Nucleus accumbens (tissue), 56 donors: Measurements from ENCODE around the gene GPANK1.
A peak's percentile ranks its signal among the peaks of the same experiment; 100 is the strongest.

Source experiments
- DNase-seq, 56 donors: peaks; one replicate each; lab custom pipeline; 2025; lab: John Stamatoyannopoulos, UW

Gene GPANK1

DNA sequence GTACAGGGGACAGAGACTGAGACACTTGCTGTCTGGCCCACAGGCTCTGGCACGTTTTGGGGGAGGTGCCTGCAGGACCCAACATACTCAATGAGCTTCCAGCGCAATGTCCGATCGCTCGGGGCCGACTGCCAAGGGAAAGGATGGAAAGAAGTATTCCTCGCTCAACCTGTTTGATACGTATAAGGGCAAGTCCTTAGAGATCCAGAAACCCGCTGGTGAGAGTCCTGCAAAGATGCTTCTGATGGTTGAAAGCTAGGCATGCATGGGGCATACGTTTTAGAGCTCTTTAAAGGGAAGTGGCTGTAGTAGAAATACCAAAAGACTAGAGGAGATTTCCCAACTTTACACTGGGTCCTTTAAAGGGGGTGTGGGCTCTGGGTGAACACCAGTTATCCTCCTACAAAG lies 42.1 kb downstream of the GPANK1 start:
- DNase-seq, result no peak

DNA sequence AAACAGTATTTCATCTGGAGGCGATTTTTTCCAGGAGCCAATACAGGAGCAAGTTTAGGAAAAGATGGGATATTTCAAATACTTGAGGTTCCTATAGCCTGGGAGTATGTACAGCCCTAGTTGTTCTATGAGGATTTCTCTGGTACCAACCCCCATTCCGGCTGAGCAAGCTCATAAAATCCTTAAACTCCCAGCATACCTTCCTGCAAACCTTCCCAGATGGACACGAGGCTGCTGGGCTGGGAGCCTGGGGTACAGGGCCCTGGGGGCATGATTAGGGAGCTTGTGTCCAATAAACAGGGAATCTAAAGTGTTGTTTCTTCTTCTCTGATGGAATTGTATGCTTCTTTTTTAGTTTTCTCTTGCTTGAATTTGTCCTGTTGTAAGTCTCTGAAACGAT lies 42.8 kb downstream of the GPANK1 start:
- no peak for DNase-seq

- no peak for DNase-seq
These were observed 43.4 kb downstream of the GPANK1 start for GRCh38 chr6:31621320-31621939.

GRCh38 chr6:31620586-31621319 lies 44.0 kb downstream of the GPANK1 start, which contains the start of gene PRRC2A:
PRRC2A (plus strand) TSS chr6:31620715; CDS start chr6:31622790, 2,075 bp downstream.
- peak in 38 of 56 donors; percentile 44 to 99 (median 81) for DNase-seq

DNA sequence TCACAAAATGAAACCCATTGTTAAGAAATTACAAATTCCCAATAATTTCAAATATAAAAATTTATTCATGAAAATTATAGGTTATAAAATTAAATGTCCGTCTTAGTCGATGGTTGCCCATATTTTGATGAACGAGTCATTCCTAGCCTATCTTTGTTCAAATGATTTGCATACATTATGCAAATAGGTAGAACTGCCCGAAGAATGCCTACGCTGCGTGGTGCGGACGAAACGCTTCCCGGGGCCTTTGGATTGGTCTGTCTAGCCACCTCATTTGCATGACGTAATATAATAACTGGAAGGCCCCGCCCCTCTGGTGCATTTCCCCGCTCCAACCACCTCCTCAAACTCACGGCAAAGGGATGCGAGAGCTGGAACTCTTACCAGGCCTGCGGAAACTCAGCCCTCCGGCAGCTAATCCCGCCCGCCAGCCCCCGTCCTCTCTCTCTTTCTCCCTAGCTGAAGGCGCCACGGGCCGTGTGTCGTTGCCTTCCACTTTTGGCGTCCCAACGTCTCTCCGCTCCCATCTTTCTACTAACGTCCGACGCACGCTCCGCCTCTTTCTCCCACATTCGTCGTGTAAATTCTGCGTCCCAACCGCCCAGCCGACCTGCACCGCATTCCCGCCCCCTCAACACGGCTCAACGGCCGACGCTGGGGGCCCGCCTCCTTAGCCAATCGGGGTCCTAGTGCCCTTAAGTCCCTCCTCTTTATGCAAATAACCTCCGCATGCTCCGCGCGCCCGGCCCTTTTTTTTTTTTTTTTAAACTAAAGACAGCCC lies 44.8 kb downstream of the GPANK1 start:
- DNase-seq, result peak; percentile 83 to 99 (median 97)

DNA sequence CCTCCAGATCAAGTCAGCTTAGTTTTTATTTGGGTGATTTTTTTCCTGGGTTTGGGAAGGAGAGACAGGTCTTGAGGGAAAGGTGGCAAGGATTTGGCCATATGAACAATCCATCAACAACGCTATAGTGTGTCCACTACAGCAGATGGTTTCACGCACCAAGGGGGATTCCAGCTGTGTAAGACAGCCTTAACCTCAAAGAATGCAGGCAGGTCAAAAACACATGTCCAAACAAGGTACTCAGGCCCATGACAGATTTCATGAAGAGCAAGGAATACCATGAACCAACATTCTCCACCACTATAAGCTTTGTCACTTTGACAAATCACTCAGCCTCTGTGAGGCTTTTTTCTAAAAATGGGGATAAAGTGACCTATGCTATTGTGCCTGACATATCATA lies 47.8 kb downstream of the GPANK1 start:
- no peak for DNase-seq

DNA sequence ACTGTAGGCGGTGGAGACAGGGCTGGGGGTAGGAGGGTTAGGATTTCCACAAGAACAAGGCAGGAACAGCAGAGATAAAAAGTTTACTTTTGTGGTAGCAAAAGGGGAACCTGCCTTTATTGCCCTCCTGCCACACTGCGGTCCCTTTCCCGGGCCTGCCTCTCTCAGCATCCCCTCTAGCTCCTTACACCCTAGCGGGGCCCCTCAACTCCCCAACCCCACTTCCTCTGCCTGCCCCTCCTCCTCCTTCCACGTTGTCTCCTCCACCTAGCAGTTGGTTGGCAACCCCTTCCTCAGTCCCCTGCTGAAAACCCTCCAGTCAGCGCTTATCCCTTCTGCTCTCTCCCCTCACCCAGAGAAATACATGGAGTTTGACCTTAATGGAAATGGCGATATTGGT lies 49.0 kb downstream of the GPANK1 start:
- DNase-seq, result no peak

DNA sequence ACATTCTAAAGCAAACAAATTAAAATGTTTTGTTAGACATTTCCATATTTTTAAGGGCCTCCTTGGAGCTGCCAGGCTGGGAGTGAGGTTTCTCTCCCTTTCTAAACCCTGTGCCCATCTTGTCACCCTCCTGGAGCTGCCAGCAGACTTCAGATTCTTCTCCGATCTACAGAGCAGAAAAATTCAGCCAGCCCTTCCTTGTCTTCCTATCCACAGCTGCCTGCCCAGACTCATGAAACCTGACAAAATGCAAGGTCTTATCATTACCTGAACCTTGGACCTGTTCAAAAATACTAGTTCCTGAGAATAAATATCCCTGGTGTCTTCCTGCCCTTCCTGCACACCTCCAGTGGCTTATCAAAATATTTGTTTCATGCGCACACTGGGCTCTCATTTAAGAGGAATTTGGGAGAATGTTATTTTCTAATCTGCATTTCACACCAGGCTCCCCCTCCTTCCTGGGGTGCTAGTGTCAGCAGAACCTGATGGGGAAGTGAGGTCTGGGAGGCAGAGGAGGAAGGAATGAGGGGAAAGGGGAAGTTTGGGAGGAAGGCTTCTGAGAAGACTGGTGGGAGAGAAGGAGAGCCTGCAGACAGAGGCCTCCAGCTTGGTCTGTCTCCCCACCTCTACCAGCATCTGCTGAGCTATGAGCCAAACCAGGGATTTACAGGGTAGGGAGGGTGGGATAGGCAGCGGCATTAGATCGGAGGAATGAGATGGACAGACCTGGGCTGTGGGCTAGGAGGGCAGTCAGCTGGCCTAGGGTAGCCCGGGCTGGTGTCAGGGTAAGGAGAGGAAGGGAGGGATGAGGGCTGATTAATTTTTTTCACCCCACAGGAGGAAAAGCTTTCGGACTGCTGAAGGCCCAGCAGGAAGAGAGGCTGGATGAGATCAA lies 49.9 kb downstream of the GPANK1 start, which contains the start of gene AIF1:
Gene AIF1 (plus strand): TSS at position 551 of the 895 bp plus-strand sequence. CDS start 96 bp downstream, at position 647.
- peak in 2 of 56 donors; percentile 9 to 21 for DNase-seq

DNA sequence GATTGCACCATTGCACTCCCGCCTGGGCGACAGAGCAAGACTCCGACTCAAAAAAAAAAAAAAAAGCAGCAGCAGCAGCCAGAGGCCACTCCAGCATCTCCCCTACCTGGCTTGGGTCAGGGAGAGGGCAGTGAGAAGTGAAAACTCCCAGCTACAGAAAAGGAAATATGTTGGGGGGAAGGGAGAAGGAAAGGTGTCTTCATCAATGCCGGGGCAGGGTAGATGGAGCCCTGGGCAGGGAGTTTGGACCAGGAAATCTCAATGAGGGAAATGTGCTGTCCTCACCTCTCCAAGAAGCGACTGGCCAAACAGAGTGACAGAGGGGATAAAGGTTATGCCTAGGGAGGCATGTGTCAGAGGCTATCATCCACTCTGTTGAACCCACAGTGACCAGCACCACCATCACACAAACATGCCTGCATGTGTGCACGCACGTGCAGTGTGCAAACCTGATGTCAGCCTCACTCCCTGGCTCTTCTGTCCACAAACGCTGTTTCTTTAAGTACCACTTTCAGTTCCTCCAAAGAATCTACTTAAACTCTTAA lies 50.6 kb downstream of the GPANK1 start:
- DNase-seq, result peak in 3 of 56 donors; percentile 0 to 37 (median 29)
